Lung (tissue), 12 donors: ENCODE data around the gene KRTAP10-11. TPM values are rescaled to one million over a fixed set of nuclear protein-coding genes. Genes with fewer than 3 reads are reported as not detected.
A peak's percentile ranks its signal among the peaks of the same experiment; 100 is the strongest.
"Not testable (repeated sequence)": the region's sequence is repeated elsewhere in the genome, so short reads cannot be mapped to it uniquely, and the experiment has no call there.

Source experiments
- ATAC-seq: fragments of 200-7000 bp; cut with Tn5 transposase; one replicate; pipeline ENCODE4 v1.9.1; 2020; ENCODE audit warnings: moderate number of reproducible peaks; ENCODE audit not compliant: insufficient read depth, low FRiP score
- DNase-seq, 3 donors: peaks; one replicate each; pipeline ENCODE4 v3.0.0-alpha.2; 2013 to 2017
- H3K27ac ChIP-seq, 2 donors: one replicate each; pipeline ENCODE4 v1.5.1; 2013; ENCODE audit warnings: mild to moderate bottlenecking in 2 of 2, moderate library complexity in 2 of 2, control low read depth in 1 of 2, inconsistent platforms in 1 of 2, low read depth in 1 of 2, low read length in 1 of 2
- H3K27me3 ChIP-seq, 3 donors: one replicate each; pipeline ENCODE4 v1.5.1; 2013; ENCODE audit warnings: low read length in 2 of 3; ENCODE audit not compliant: control insufficient read depth in 3 of 3, insufficient read depth in 3 of 3
- H3K36me3 ChIP-seq, 4 donors: one replicate each; pipeline ENCODE4 v1.5.1; 2013; ENCODE audit warnings: low read length in 4 of 4, mild to moderate bottlenecking in 1 of 4, moderate library complexity in 1 of 4; ENCODE audit not compliant: control insufficient read depth in 4 of 4, insufficient read depth in 4 of 4
- H3K4me1 ChIP-seq, 5 donors: one replicate each; pipeline ENCODE4 v1.5.1; 2013; ENCODE audit warnings: low read length in 5 of 5, mild to moderate bottlenecking in 2 of 5, moderate library complexity in 1 of 5; ENCODE audit not compliant: control insufficient read depth in 5 of 5, insufficient read depth in 5 of 5
- H3K4me3 ChIP-seq: one replicate; pipeline ENCODE4 v1.5.1; 2013; ENCODE audit warnings: mild to moderate bottlenecking, control low read depth, moderate library complexity
- H3K9ac ChIP-seq, 2 donors: one replicate each; pipeline ENCODE4 v1.5.1; 2013; ENCODE audit warnings: low read length in 2 of 2, control low read depth in 1 of 2; ENCODE audit not compliant: insufficient read depth in 1 of 2
- H3K9me3 ChIP-seq, 4 donors: one replicate each; pipeline ENCODE4 v1.5.1; 2013; ENCODE audit warnings: low read length in 3 of 4, mild to moderate bottlenecking in 1 of 4, moderate library complexity in 1 of 4; ENCODE audit not compliant: control insufficient read depth in 4 of 4, insufficient read depth in 3 of 4
- CTCF ChIP-seq: IDR thresholded peaks from 2 replicates; pipeline ENCODE4 v1.5.1; 2012; ENCODE audit warnings: mild to moderate bottlenecking; ENCODE audit errors: control extremely low read depth, extremely low read depth
- WGBS, 2 donors: extraction: QIAGEN DNeasy Blood & Tissue Kit; methylation state at CpG; one replicate each; pipeline ENCODE4 v1.1.7; 2013; 5-methylcytosine and 5-hydroxymethylcytosine counted together
- polyA plus RNA-seq, 2 donors: library from polyadenylated mRNA; stranded (reverse); fragments of 200-250 nt; gene quantifications; one replicate each; pipeline ENCODE4 v1.2.1, GENCODE V29; 2013
- total RNA-seq, 2 donors: library from RNA; depleted of rRNA in 1 of 2; stranded (reverse); fragments of >200 nt in 1 of 2; gene quantifications; one replicate each; pipeline ENCODE4 v1.2.1, GENCODE V29; 2014 to 2021
- donor health status: control.
- donor health status: control.
- donor health status: Bipolar disorder and iron deficiency.
- donor health status: healthy.
- donor health status: DM: yes; HTN: yes; CAD: no.

The KRTAP10-11 gene
- total and polyA plus RNA-seq, 4 donors: not detected

GRCh38 chr21:44657635-44658540, 11.7 kb downstream of the KRTAP10-11 start, which contains the start of gene KRTAP12-3:
Gene KRTAP12-3 (plus strand): TSS chr21:44657932. CDS start chr21:44657980, 48 bp downstream.
- H3K9ac ChIP-seq: no peak within 1 kb of the TSS
- H3K36me3 ChIP-seq: no peaks in the 10 kb centered on the region
- peaks cover 0 to 12% (median 2%) of the 10 kb centered on the region in 4 donors for H3K9me3 ChIP-seq
- no peak for ATAC-seq
- DNase-seq: peak in 1 of 3 donors; percentile 26
- no peak for TF ChIP-seq CTCF
- H3K4me1 ChIP-seq: peaks cover 0 to 1% (median 0%) of the 10 kb centered on the region in 5 donors
- WGBS, 2 donors: 67% methylated on average over 26 of the region's 26 CpGs
- no peaks in the 10 kb centered on the region for H3K27me3 ChIP-seq
- no peak within 1 kb of the TSS for H3K4me3 ChIP-seq
- H3K27ac ChIP-seq: peak within 1 kb of the TSS in 1 of 2 donors; percentile 28

- ATAC-seq (no peak), DNase-seq (no peak)
- no peaks in the 10 kb centered on the region for H3K36me3 ChIP-seq
- no peak overlapping the region for H3K4me3 ChIP-seq
- no peak overlapping the region for H3K9ac ChIP-seq
- H3K4me1 ChIP-seq: peaks cover 0 to 1% (median 0%) of the 10 kb centered on the region in 5 donors
- 69 to 76% methylated on average over 5 of the region's 5 CpGs for WGBS, 2 donors
- peaks cover 0 to 12% (median 2%) of the 10 kb centered on the region in 4 donors for H3K9me3 ChIP-seq
- no peaks in the 10 kb centered on the region for H3K27me3 ChIP-seq
- TF ChIP-seq CTCF: no peak
- no peak overlapping the region for H3K27ac ChIP-seq
Observed at GRCh38 chr21:44658541-44658910, 12.3 kb downstream of the KRTAP10-11 start.

GRCh38 chr21:44658913-44659595, 12.8 kb downstream of the KRTAP10-11 start:
- WGBS, 2 donors: 47 to 59% methylated on average over 11 of the region's 11 CpGs

GRCh38 chr21:44661567-44661966, 15.4 kb downstream of the KRTAP10-11 start:
- H3K4me3 ChIP-seq, H3K36me3 ChIP-seq, H3K9ac ChIP-seq, H3K9me3 ChIP-seq, DNase-seq, H3K27ac ChIP-seq, H3K27me3 ChIP-seq, ATAC-seq, H3K4me1 ChIP-seq: not testable (repeated sequence)
- 60 to 66% methylated on average over 7 of the region's 7 CpGs for WGBS, 2 donors

More at GRCh38 chr21:44658913-44659595, 12.8 kb downstream of the KRTAP10-11 start:
- H3K4me1 ChIP-seq: peaks cover 0 to 1% (median 0%) of the 10 kb centered on the region in 5 donors
- no peak overlapping the region for H3K27ac ChIP-seq
- no peak for TF ChIP-seq CTCF
- H3K36me3 ChIP-seq: no peaks in the 10 kb centered on the region
- DNase-seq: no peak
- no peak for ATAC-seq
- peaks cover 0 to 12% (median 2%) of the 10 kb centered on the region in 4 donors for H3K9me3 ChIP-seq
- no peak overlapping the region for H3K4me3 ChIP-seq
- no peak overlapping the region for H3K9ac ChIP-seq
- H3K27me3 ChIP-seq: no peaks in the 10 kb centered on the region
